B cell (primary cell): ENCODE measurements around the gene RASGEF1C. TPM values are rescaled to one million over a fixed set of nuclear protein-coding genes. Genes with fewer than 3 reads are reported as not detected.

Source experiments
- ATAC-seq: fragments of 200-7000 bp; cut with Tn5 transposase; one replicate; pipeline ENCODE4 v1.10.0; 2021; ENCODE audit warnings: low read depth, mild to moderate bottlenecking, moderate number of reproducible peaks, moderate library complexity
- CTCF ChIA-PET: fragments of 350-600 bp; sonication (Branson Sonifier 250); formaldehyde crosslinking; loops from one replicate; lab custom pipeline; 2021; ENCODE audit warnings: antibody characterized with exemption, inconsistent platforms; lab: Charles Lee
- POLR2A ChIA-PET: fragments of 350-600 bp; sonication (Branson Sonifier 250); formaldehyde crosslinking; loops from one replicate; lab custom pipeline; 2021; ENCODE audit warnings: antibody characterized with exemption; lab: Charles Lee
- DNase-seq: peaks from one replicate; pipeline ENCODE4 v3.0.0; 2013
- H2AFZ ChIP-seq: 2 replicates; pipeline ENCODE4 v1.6.1; 2012; ENCODE audit warnings: mild to moderate bottlenecking, low read depth, low read length; ENCODE audit not compliant: insufficient read depth, poor library complexity, severe bottlenecking
- H3K27ac ChIP-seq, 2 donors: 1 replicate in 1 of 2; 2 replicates in 1 of 2; pipeline ENCODE4 v1.5.1; 2012 to 2013; ENCODE audit warnings: low read length in 2 of 2, mild to moderate bottlenecking in 2 of 2, moderate library complexity in 1 of 2
- H3K27me3 ChIP-seq, 4 experiments: fragments of 200-600 bp in 1 of 4; sonication (generic) in 1 of 4; replicated peaks in 1 of 4; 1 replicate in 2 of 4; 2 replicates in 2 of 4; pipeline versions ENCODE4 v1.6.1 to v1.7.0; 2013 to 2016; ENCODE audit warnings: low read length in 3 of 4, mild to moderate bottlenecking in 2 of 4, mixed read lengths in 1 of 4, moderate library complexity in 1 of 4; ENCODE audit not compliant: insufficient read depth in 4 of 4, control insufficient read depth in 3 of 4; ENCODE audit errors: control extremely low read depth in 1 of 4
- H3K36me3 ChIP-seq, 2 experiments: replicated peaks in 1 of 2; 1 replicate in 1 of 2; 2 replicates in 1 of 2; pipeline versions ENCODE4 v1.6.1 to v1.7.1; 2013; ENCODE audit warnings: low read length in 1 of 2; ENCODE audit not compliant: insufficient read depth in 2 of 2, control insufficient read depth in 1 of 2; ENCODE audit errors: control extremely low read depth in 1 of 2, extremely low read depth in 1 of 2
- H3K4me1 ChIP-seq, 2 donors: fragments of 200-600 bp in 1 of 2; sonication (generic) in 1 of 2; 1 replicate in 1 of 2; 2 replicates in 1 of 2; pipeline versions ENCODE4 v1.5.1 to v1.6.1; 2013 to 2017; ENCODE audit warnings: low read length in 2 of 2; ENCODE audit not compliant: control insufficient read depth in 2 of 2, insufficient read depth in 2 of 2
- H3K4me2 ChIP-seq: replicated peaks from 2 replicates; pipeline ENCODE3; 2012; ENCODE audit warnings: mild to moderate bottlenecking, low read depth, low read length; ENCODE audit not compliant: poor library complexity, severe bottlenecking
- H3K4me3 ChIP-seq, 5 experiments: fragments of 200-600 bp in 1 of 5; sonication (generic) in 1 of 5; 1 replicate in 3 of 5; 2 replicates in 2 of 5; pipeline versions ENCODE4 v1.5.1 to v1.7.0; 2011 to 2016; ENCODE audit warnings: low read length in 4 of 5, mild to moderate bottlenecking in 4 of 5, low read depth in 2 of 5, control low read depth in 1 of 5, moderate library complexity in 1 of 5; ENCODE audit not compliant: insufficient read depth in 1 of 5; ENCODE audit errors: control extremely low read depth in 1 of 5, extremely low read depth in 1 of 5
- H3K79me2 ChIP-seq: fragments of 200-600 bp; sonication (generic); one replicate; pipeline ENCODE4 v1.6.0; 2016; ENCODE audit warnings: low read length; ENCODE audit not compliant: control insufficient read depth, insufficient read depth
- H3K9ac ChIP-seq: fragments of 200-600 bp; sonication (generic); 2 replicates; pipeline ENCODE4 v1.6.1; 2017; ENCODE audit warnings: mild to moderate bottlenecking, low read length, moderate library complexity
- H3K9me3 ChIP-seq, 3 donors: one replicate each; pipeline versions ENCODE4 v1.6.1 to v1.7.1; 2013; ENCODE audit warnings: low read length in 2 of 3; ENCODE audit not compliant: control insufficient read depth in 2 of 3, insufficient read depth in 1 of 3; ENCODE audit errors: control extremely low read depth in 1 of 3
- H4K20me1 ChIP-seq: 2 replicates; pipeline ENCODE4 v1.6.0; 2012; ENCODE audit warnings: mild to moderate bottlenecking, low read length; ENCODE audit not compliant: insufficient read depth, control insufficient read depth, poor library complexity, severe bottlenecking
- H3K27ac Mint-ChIP-seq: one replicate; pipeline ENCODE4 v1.8.0; 2021; ENCODE audit warnings: mixed read lengths
- H3K27me3 Mint-ChIP-seq: one replicate; pipeline ENCODE4 v1.8.0; 2021; ENCODE audit warnings: mixed read lengths
- H3K4me1 Mint-ChIP-seq: one replicate; pipeline ENCODE4 v1.8.0; 2021; ENCODE audit warnings: mixed read lengths
- H3K4me3 Mint-ChIP-seq: one replicate; pipeline ENCODE4 v1.8.0; 2021; ENCODE audit warnings: mixed read lengths
- H3K9me3 Mint-ChIP-seq: one replicate; pipeline ENCODE4 v1.8.0; 2022; ENCODE audit warnings: mixed read lengths; ENCODE audit not compliant: insufficient read depth
- CTCF ChIP-seq: fragments of 200-600 bp; IDR thresholded peaks from one replicate; pipeline ENCODE4 v1.8.0; 2022; ENCODE audit warnings: antibody characterized with exemption, mild to moderate bottlenecking
- EZH2 ChIP-seq: IDR thresholded peaks from 2 replicates; pipeline ENCODE4 v1.6.1; 2012; ENCODE audit warnings: borderline replicate concordance, low read depth, mild to moderate bottlenecking, moderate library complexity, low read length; ENCODE audit not compliant: insufficient read depth, poor library complexity, severe bottlenecking
- WGBS: methylation state at CpG from one replicate; pipeline ENCODE4 v1.1.5; 2013; ENCODE audit warnings: missing lambda C conversion rate; ENCODE audit not compliant: insufficient coverage; 5-methylcytosine and 5-hydroxymethylcytosine counted together
- intact Hi-C: fragments of 100-400 bp; cut with micrococcal nuclease; formaldehyde crosslinking; loops from one replicate; pipeline ENCODE4 v1.10.0; 2022
- polyA plus RNA-seq: library from polyadenylated mRNA; depleted of rRNA; stranded (reverse); fragments of >200 nt; gene quantifications from 2 replicates; pipeline ENCODE4 v1.2.3, GENCODE V29; 2012
- total RNA-seq, 2 donors: library from RNA; stranded (reverse); fragments of 120-200 nt in 1 of 2; gene quantifications; 1 replicate in 1 of 2; 2 replicates in 1 of 2; pipeline versions ENCODE4 v1.2.3 to v1.2.4, GENCODE V29; 2013 to 2022

Gene RASGEF1C
- total and polyA plus RNA-seq, 2 donors (not counting 1 experiment from before 2014, with no cell fraction given) = not detected

- peak overlapping the region in 1 of 5 experiments; percentile 5 for H3K4me3 ChIP-seq
- H4K20me1 ChIP-seq = no peaks in the 10 kb centered on the region
- DNase-seq = peak; percentile 30
- peak overlapping the region; percentile 59 for H3K4me3 Mint-ChIP-seq
- H3K4me1 ChIP-seq = peaks cover 5 to 13% of the 10 kb centered on the region in 2 donors
- H3K9me3 ChIP-seq = peaks cover 0 to 26% (median 0%) of the 10 kb centered on the region in 3 donors
- 6% methylated on average over 65 of the region's 65 CpGs for WGBS
- no peak overlapping the region for H2AFZ ChIP-seq
- H3K27me3 Mint-ChIP-seq = peaks cover 46% of the 10 kb centered on the region
- peak overlapping the region; percentile 62 for H3K4me2 ChIP-seq
- POLR2A ChIA-PET = no interaction called here
- H3K9me3 Mint-ChIP-seq = no peaks in the 10 kb centered on the region
- TF ChIP-seq EZH2 = no peak
- TF ChIP-seq CTCF = no peak
- intact Hi-C loops = no loop called here
- peak; percentile 22 for ATAC-seq
- CTCF ChIA-PET = interaction anchor here (1.0 kb wide), 2 partner anchors 22 to 82 kb away, joined by 3 read pairs; no protein-coding TSS in a partner anchor
- H3K36me3 ChIP-seq = no peaks in the 10 kb centered on the region
- H3K27ac Mint-ChIP-seq = no peak overlapping the region
- H3K27ac ChIP-seq = no peak overlapping the region
- no peaks in the 10 kb centered on the region for H3K79me2 ChIP-seq
- H3K27me3 ChIP-seq = peaks cover 0 to 34% (median 9%) of the 10 kb centered on the region in 4 experiments
- peaks cover 5% of the 10 kb centered on the region for H3K4me1 Mint-ChIP-seq
- no peak overlapping the region for H3K9ac ChIP-seq
These were observed 453 bp downstream of the RASGEF1C start for GRCh38 chr5:180208435-180209081.

GRCh38 chr5:180208038-180208434, 975 bp downstream of the RASGEF1C start:
- H3K36me3 ChIP-seq = no peaks in the 10 kb centered on the region
- H3K27me3 ChIP-seq = peaks cover 0 to 34% (median 9%) of the 10 kb centered on the region in 4 experiments
- Mint-ChIP-seq H3K27ac (no peak overlapping the region), H3K4me3 (peak overlapping the region; percentile 59), H3K27me3 (peaks cover 49% of the 10 kb centered on the region), H3K9me3 (no peaks in the 10 kb centered on the region), H3K4me1 (peaks cover 5% of the 10 kb centered on the region)
- no peak for DNase-seq
- no peak for TF ChIP-seq CTCF
- no peak for TF ChIP-seq EZH2
- ChIA-PET CTCF (no interaction called here), POLR2A (no interaction called here)
- intact Hi-C loops = no loop called here
- no peak overlapping the region for H3K27ac ChIP-seq
- no peak for ATAC-seq
- H4K20me1 ChIP-seq = no peaks in the 10 kb centered on the region
- 47% methylated on average over 11 of the region's 14 CpGs for WGBS
- H3K9ac ChIP-seq = no peak overlapping the region
- H3K4me3 ChIP-seq = no peak overlapping the region
- no peaks in the 10 kb centered on the region for H3K79me2 ChIP-seq
- peak overlapping the region; percentile 62 for H3K4me2 ChIP-seq
- no peak overlapping the region for H2AFZ ChIP-seq
- peaks cover 0 to 26% (median 0%) of the 10 kb centered on the region in 3 donors for H3K9me3 ChIP-seq
- H3K4me1 ChIP-seq = peaks cover 5 to 13% of the 10 kb centered on the region in 2 donors
